ENCODE measurements around the gene BTN3A1.

- TF ChIP-seq CTCF (IDR thresholded peaks at IDR 0.05) (no peak), POLR2AphosphoS5 (IDR thresholded peaks at IDR 0.05) (no peak), EP300 (IDR thresholded peaks at IDR 0.05) (no peak)
Measured at GRCh38 chr6:26375270-26375669, 26.8 kb upstream of the BTN3A1 start.

All from sigmoid colon (tissue), 4 donors.